Gastrocnemius medialis (tissue), 4 donors: ENCODE results near the gene ALMS1. TPM values are rescaled to one million over a fixed set of nuclear protein-coding genes. Genes with fewer than 3 reads are reported as not detected.

Experiments used
- ATAC-seq, 2 donors: fragments of 150-250 bp; one replicate each; pipeline ENCODE4 v1.9.1; 2016
- DNase-seq, 2 donors: peaks; one replicate each; pipeline ENCODE4 v3.0.0-alpha.2; 2019
- H3K27ac ChIP-seq, 4 donors: fragments of 200-600 bp; sonication (generic); 1 replicate in 1 of 4; 2 replicates in 3 of 4; pipeline ENCODE4 v1.5.1; 2016 to 2018; ENCODE audit warnings: mild to moderate bottlenecking in 2 of 4, moderate library complexity in 1 of 4
- H3K27me3 ChIP-seq, 3 donors: fragments of 200-600 bp; sonication (generic) in 2 of 3; 1 replicate in 1 of 3; 2 replicates in 2 of 3; pipeline versions ENCODE4 v1.5.1 to v1.6.0; 2016 to 2019; ENCODE audit warnings: mild to moderate bottlenecking in 1 of 3, moderate library complexity in 1 of 3
- H3K36me3 ChIP-seq, 2 donors: fragments of 200-600 bp; sonication (generic) in 1 of 2; one replicate each; pipeline ENCODE4 v1.5.1; 2017 to 2018
- H3K4me1 ChIP-seq, 2 donors: fragments of 200-600 bp; sonication (generic) in 1 of 2; one replicate each; pipeline ENCODE4 v1.5.1; 2016 to 2017; ENCODE audit warnings: mild to moderate bottlenecking in 2 of 2
- H3K4me3 ChIP-seq, 4 donors: fragments of 200-600 bp; sonication (generic) in 3 of 4; 1 replicate in 1 of 4; 2 replicates in 3 of 4; pipeline ENCODE4 v1.5.1; 2016 to 2019; ENCODE audit warnings: mild to moderate bottlenecking in 2 of 4
- H3K9me3 ChIP-seq, 3 donors: fragments of 200-600 bp; sonication (generic) in 2 of 3; 1 replicate in 1 of 3; 2 replicates in 2 of 3; pipeline ENCODE4 v1.5.1; 2016 to 2019
- CTCF ChIP-seq, 5 experiments: fragments of 450-650 bp in 3 of 5; fragments of 200-600 bp in 2 of 5; sonication (generic) in 2 of 5; IDR thresholded peaks in 4 of 5; conservative IDR thresholded peaks in 1 of 5; 1 replicate in 4 of 5; 2 replicates in 1 of 5; pipeline ENCODE4 v1.5.1; 2016 to 2019; ENCODE audit warnings: antibody characterized with exemption in 5 of 5, mild to moderate bottlenecking in 3 of 5, moderate library complexity in 3 of 5
- POLR2A ChIP-seq, 2 donors: fragments of 450-650 bp; IDR thresholded peaks; one replicate each; pipeline ENCODE4 v1.6.1; 2017; ENCODE audit warnings: antibody characterized with exemption in 2 of 2, mild to moderate bottlenecking in 2 of 2, moderate library complexity in 2 of 2
- in situ Hi-C, 4 donors: fragments of 200-750 bp; cut with MboI; loops; one replicate each; pipeline versions ENCODE4 v1.15.0 to v1.8.0; 2017; ENCODE audit warnings: low sequenced_read_pairs in 4 of 4
- intact Hi-C: fragments of 100-400 bp; cut with DNase I; formaldehyde crosslinking; loops from one replicate; pipeline ENCODE4 v1.15.1; 2023; ENCODE audit warnings: low total_unique reads
- total RNA-seq, 4 donors: library from RNA; depleted of rRNA; stranded (reverse); fragments of >200 nt; gene quantifications; one replicate each; pipeline versions ENCODE4 v1.1.0 to v1.2.3, GENCODE V29; 2016

Gene ALMS1
- total RNA-seq, 4 donors from 2014 or later, result 10.0 to 18.1 (median 13.9) TPM

DNA sequence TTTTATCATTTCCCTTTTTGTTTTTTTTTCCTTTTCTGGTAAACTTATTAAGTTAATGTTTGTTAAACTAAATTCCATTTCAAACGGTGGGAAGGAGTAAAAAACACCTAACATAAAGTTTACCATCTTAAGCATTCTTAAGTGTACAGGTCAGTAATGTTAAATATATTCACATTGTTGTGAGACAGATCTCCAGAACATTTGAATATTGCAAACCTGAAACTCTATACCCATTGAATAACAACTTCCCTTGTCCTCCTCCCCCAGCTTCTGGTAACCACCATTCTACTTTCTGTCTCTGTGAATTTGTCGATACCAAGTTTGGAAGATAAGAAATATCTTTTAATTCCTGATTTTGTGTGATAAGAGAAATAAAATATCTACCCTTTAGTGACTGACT lies 268.5 kb downstream of the ALMS1 start:
- in situ Hi-C loops, result no loop called here

More for the DNA sequence above, 268.5 kb downstream of the ALMS1 start:
- H3K9me3 ChIP-seq, result no peaks in the 10 kb centered on the region
- H3K27ac ChIP-seq, result no peak overlapping the region
- intact Hi-C loops, result no loop called here
- no peak overlapping the region for H3K4me3 ChIP-seq
- no peaks in the 10 kb centered on the region for H3K36me3 ChIP-seq
- no peaks in the 10 kb centered on the region for H3K27me3 ChIP-seq
- H3K4me1 ChIP-seq, result no peaks in the 10 kb centered on the region
- no peak for DNase-seq
- ATAC-seq, result no peak
- TF ChIP-seq POLR2A (IDR thresholded peaks at IDR 0.05) (no peak), CTCF (IDR thresholded peaks at IDR 0.05 in 4 of 5, conservative IDR thresholded peaks at IDR 0.05 in 1 of 5) (no peak)

Other genes starting within 250 kb of the ALMS1 start
- not detected for gene NOTO, start 183.3 kb upstream of the ALMS1 start, total RNA-seq
- gene SMYD5, start 171.6 kb upstream of the ALMS1 start, total RNA-seq, result 10 to 100 TPM in 3 of 4 donors, 1 to 10 TPM in 1; 9.8 to 17.7 (median 13.7) TPM
- gene PRADC1, start 152.6 kb upstream of the ALMS1 start, total RNA-seq, result 100 to 1,000 TPM in 3 of 4 donors, 10 to 100 TPM in 1; 69.4 to 132 (median 104) TPM
- gene CCT7, start 151.5 kb upstream of the ALMS1 start, total RNA-seq, result 100 to 1,000 TPM; 215 to 334 (median 284) TPM
- gene FBXO41, start 101.4 kb upstream of the ALMS1 start, total RNA-seq, result under 1 TPM in 3 of 4 donors, not detected in 1; 0.13 to 0.82 (median 0.23) TPM
- gene EGR4, start 92.3 kb upstream of the ALMS1 start, total RNA-seq, result not detected